ENCODE data around the gene PNPLA2.

The PNPLA2 gene

DNA sequence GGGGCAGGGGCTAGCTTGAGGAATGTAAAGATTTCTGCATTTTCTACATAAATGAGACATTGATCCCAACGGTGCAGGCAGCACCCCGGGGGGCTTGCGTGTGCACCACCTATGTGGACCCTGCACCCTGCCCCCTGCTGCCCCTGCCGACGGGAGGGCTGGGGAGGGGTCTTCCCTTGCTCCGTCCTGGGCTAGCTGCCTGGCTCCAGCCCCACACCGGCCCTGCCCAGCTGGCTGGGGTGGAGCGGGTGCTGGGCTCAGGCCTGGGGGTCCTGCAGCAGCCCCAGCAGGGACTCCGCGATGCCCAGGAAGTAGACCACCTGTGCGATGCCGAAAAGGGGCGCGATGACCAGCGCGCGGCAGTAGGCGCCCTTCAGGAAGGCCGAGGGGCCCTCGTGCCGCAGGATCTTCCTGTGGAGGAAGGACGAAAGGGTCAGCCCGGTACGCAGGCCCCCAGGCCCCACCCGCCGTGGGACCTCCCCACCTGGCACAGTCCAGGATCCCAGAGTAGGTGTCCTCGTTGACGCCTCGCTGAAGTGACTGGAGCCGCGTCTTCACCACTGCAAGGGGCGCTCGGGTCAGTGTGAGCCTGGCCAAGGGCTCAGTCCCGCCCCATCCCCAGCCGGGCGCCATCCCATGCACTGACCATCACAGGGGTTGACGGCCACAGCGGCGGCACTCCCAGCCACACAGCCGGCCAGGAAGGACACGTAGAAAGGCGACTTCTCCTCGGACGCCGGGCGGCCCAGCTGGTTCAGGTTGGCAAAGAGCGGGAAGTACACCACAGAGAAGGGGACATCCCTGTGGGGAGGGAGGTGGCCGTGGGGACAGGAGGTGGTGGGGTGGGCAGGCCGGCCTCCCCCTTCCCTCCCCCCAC lies 26.8 kb upstream of the PNPLA2 start:
- no peak for DNase-seq (ENCODE audit: low spot score)
- in situ Hi-C loops (cut with MboI; ENCODE audit: low sequenced_read_pairs, unreplicated experiment): no loop called here

DNA sequence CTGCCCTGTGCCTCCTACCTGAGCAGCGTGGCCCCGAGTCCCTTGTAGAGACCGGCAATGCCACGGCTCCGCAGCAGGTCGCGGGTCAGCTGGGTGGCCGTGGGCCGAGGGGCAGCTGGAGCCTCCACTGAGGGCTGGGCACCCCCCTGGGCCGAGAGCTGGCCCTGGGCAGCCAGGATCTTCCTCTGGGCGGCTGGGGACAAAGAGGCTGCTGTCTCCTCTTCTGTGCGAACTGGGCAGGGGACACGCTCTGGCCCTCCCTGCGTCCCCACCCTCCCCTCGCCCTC lies 26.2 kb upstream of the PNPLA2 start:
- DNase-seq (ENCODE audit: low spot score): no peak
- TF ChIP-seq, protein P1, sequence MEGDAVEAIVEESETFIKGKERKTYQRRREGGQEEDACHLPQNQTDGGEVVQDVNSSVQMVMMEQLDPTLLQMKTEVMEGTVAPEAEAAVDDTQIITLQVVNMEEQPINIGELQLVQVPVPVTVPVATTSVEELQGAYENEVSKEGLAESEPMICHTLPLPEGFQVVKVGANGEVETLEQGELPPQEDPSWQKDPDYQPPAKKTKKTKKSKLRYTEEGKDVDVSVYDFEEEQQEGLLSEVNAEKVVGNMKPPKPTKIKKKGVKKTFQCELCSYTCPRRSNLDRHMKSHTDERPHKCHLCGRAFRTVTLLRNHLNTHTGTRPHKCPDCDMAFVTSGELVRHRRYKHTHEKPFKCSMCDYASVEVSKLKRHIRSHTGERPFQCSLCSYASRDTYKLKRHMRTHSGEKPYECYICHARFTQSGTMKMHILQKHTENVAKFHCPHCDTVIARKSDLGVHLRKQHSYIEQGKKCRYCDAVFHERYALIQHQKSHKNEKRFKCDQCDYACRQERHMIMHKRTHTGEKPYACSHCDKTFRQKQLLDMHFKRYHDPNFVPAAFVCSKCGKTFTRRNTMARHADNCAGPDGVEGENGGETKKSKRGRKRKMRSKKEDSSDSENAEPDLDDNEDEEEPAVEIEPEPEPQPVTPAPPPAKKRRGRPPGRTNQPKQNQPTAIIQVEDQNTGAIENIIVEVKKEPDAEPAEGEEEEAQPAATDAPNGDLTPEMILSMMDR (IDR thresholded peaks at IDR 0.05; ENCODE audit: borderline replicate concordance, control extremely low read depth, extremely low read depth, insufficient read depth, missing control alignments): no peak
- in situ Hi-C loops (cut with MboI; ENCODE audit: low sequenced_read_pairs, unreplicated experiment): no loop called here

More for the DNA sequence above, 26.8 kb upstream of the PNPLA2 start:
- TF ChIP-seq, protein P1 (IDR thresholded peaks at IDR 0.05; ENCODE audit: borderline replicate concordance, control extremely low read depth, extremely low read depth, insufficient read depth, missing control alignments): no peak

DNA sequence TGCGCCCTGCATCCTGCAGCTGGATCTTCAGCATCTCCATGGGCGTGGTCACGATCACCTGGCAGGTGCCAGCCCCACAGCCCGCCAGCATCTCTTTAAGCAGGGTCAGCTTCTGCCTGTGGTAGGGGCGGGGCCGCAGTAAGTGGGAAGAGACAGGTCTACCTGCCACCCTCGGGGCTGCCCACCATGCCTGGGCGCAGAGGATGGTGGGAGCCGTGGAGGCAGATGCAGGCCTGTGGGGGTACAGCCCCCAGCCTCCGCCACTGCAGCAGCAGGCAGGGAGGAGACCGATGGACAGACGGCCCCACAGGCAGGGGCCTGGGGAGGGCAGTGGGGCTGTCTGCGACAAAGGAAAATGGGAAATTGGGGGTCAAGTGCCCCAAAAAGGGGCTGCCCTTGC lies 25.8 kb upstream of the PNPLA2 start:
- TF ChIP-seq, protein P1 (IDR thresholded peaks at IDR 0.05; ENCODE audit: borderline replicate concordance, control extremely low read depth, extremely low read depth, insufficient read depth, missing control alignments): no peak
- no peak for DNase-seq (ENCODE audit: low spot score)
- in situ Hi-C loops (cut with MboI; ENCODE audit: low sequenced_read_pairs, unreplicated experiment): no loop called here

DNA sequence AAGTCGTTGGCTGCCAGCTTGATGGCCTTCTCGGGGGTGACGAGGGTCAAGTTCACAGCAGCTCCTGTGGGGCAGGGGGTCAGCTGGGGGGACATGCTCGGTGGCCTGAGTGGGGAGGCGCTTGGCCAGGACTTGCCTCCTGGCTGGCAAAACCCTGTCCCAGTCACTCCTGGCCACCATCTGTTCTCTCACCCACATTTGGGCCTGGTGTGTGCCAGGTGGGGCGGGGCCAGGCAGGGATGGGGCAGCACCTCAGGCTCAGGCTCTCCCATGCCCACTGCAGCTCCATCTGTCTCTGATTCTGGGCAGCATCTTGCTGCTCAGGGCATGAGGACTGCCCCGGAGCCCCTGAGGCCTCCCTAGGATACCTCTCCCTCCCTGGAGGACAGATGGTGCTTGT lies 25.2 kb upstream of the PNPLA2 start:
- TF ChIP-seq, protein P1 (IDR thresholded peaks at IDR 0.05; ENCODE audit: borderline replicate concordance, control extremely low read depth, extremely low read depth, insufficient read depth, missing control alignments): no peak
- in situ Hi-C loops (cut with MboI; ENCODE audit: low sequenced_read_pairs, unreplicated experiment): no loop called here
- no peak for DNase-seq (ENCODE audit: low spot score)

DNA sequence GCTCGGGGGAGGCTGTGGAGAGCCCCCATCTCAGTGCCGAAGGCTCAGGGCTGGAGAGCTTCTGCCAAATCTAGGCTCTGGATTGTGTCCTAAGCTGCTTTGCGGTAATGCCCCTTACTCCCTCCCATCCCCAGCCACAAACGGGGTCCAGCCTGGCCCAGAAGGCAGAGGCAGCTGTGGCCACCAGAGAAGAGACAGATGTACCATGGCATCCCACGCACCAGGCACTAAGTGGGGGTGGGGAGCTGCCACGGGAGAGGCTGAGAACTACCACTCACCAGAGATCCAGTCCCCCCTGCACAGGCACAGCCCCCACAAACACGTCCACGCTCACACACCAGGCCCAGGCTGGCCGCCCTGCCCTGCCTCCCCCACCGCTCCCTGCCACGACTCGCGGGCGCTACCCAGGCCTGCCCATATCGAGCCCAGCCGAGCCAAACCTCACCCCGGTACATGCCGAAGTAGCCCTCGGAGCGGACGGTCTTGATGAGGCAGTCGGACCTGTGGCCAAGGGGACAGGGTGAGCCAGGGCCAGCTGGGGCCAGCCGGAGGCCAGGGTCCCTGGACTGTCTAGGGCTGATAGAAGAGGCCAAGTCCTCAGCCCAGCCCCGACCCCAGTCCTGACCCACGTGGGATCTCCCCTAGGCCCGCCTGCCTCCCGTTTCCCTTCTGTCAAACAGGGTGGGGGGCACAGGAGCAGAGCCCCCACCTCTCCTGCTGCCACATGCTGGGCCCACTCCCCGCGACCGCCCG lies 24.5 kb upstream of the PNPLA2 start:
- TF ChIP-seq, protein P1 (IDR thresholded peaks at IDR 0.05; ENCODE audit: borderline replicate concordance, control extremely low read depth, extremely low read depth, insufficient read depth, missing control alignments): no peak
- DNase-seq (ENCODE audit: low spot score): no peak
- in situ Hi-C loops (cut with MboI; ENCODE audit: low sequenced_read_pairs, unreplicated experiment): no loop called here

DNA sequence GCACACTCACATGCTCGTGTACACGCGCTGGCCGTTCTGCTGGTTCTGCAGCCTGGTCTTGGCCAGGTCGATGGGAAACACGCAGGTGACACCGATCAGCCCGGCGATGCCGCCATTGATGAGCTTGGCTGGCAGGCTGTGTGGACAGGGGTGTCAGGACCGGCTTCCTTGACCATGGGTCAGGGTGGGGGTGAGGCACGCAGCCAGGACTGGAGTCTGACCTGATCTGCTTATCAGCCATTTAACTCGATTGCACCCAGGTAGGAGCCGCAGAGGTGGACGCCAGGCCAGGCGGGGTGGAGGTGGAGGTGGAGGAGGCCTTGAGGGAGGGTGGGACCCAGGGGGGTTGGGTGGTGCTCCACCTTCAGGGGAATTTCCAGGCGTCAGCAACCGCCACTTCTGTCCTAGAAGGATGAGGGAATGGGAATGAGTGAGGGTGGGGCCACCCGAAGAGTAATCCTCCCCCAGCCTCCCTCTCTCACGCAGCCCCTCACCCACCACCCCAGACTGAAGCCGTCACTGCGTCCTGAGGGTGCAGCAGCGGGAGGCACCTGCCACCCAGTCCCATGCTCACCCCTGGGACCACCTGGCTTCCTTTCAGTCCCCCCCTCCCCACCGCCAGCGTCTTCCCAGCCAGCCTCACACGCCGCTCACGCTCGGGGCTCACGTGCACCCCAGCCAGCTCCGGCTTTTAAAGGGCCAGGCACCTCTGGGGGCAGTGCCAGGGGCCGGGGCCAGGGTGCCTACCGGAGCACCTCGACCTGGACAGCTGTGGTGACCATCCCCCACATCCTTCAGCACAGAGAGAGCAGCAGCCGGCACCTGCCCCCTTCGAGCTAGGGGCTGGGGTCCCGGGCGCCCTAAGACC lies 23.7 kb upstream of the PNPLA2 start:
- in situ Hi-C loops (cut with MboI; ENCODE audit: low sequenced_read_pairs, unreplicated experiment): no loop called here
- DNase-seq (ENCODE audit: low spot score): no peak
- TF ChIP-seq, protein P1 (IDR thresholded peaks at IDR 0.05; ENCODE audit: borderline replicate concordance, control extremely low read depth, extremely low read depth, insufficient read depth, missing control alignments): no peak

Measured in GM13976 (cell line).